Endometrial microvascular endothelial cells (primary cell): ENCODE measurements around the gene ZNF438. TPM values are rescaled to one million over a fixed set of nuclear protein-coding genes. Genes with fewer than 3 reads are reported as not detected.
"Not testable (repeated sequence)": the region's sequence is repeated elsewhere in the genome, so short reads cannot be mapped to it uniquely, and the experiment has no call there.

ENCODE experiments used
- in situ Hi-C: cut with HindIII; loops from 2 replicates; pipeline ENCODE4 v1.10.0; 2017; ENCODE audit warnings: low sequenced_read_pairs, low pct_unique_long_range_greater_than_20kb; ENCODE audit errors: inconsistent ontology term
- total RNA-seq: library from RNA; depleted of rRNA; stranded (reverse); fragments of >200 nt; gene quantifications from one replicate; pipeline ENCODE4 v1.2.3, GENCODE V29; 2015; ENCODE audit errors: inconsistent ontology term

Gene ZNF438
- total RNA-seq, 1 donor from 2014 or later, result 11.0 TPM

- in situ Hi-C loops, result no loop called here
These were observed 114.6 kb downstream of the ZNF438 start for GRCh38 chr10:30917067-30917466.

- in situ Hi-C loops, result no loop called here
These were observed 116.5 kb downstream of the ZNF438 start for GRCh38 chr10:30915146-30915545.

DNA sequence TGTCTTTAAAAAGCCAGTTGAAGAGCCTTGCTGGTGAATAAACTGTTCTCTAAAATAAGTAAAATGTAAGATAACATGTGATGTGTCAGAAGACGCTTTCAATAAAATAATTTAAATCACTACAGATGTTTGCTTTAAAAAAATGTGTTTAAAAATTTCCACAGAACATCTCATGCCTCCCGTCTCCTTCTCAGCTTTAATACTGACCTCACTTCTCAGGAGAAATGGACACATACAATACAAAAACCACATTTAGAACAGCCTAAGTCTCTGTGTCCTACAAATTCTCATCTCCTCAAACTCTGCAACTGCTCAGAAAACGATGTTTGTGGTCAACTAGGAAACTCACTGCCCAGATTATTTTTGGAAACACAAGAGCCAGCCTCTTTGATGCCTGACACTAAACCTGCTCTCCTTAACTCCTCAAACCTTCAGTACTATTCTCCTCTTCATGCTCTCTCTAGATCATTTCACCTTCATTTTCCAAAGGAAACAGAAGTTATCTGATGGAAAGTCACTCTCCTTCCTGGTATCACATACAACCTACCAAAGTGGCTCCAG, 120.3 kb downstream of the ZNF438 start:
- in situ Hi-C loops, result no loop called here

DNA sequence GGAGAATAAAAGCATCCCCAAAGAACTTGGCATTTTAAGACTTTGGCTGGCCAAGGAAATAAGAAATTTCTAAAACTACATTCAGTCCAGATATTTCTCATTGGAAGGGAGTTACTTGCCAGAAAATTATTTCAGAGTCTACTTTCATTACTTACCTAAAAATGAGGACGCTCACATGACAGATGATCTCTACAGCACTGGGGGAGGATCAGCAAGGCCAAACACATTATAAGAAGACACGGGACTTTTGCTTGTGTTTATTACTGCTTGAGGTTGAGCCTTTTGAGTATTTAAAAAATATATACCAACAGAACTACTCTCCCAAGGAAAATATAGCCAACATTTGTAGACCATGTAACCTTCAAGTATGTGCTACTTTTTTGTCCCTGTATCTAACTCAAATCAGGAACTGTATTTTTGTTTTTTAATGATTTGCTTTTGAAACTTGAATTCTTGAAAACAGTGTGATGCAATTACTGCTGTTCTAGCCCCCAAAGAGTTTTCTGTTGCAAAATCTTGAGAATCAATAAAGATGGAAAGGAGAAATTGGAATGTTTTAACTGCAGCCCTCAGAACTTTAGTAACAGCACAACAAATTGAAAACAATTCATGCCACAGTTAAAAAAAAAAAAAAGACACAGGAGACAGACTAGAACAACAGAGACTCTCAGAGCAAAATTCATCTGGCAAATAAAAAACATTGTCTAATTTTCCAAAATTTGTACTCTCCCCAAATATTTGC, 128.1 kb downstream of the ZNF438 start:
- in situ Hi-C loops, result no loop called here

DNA sequence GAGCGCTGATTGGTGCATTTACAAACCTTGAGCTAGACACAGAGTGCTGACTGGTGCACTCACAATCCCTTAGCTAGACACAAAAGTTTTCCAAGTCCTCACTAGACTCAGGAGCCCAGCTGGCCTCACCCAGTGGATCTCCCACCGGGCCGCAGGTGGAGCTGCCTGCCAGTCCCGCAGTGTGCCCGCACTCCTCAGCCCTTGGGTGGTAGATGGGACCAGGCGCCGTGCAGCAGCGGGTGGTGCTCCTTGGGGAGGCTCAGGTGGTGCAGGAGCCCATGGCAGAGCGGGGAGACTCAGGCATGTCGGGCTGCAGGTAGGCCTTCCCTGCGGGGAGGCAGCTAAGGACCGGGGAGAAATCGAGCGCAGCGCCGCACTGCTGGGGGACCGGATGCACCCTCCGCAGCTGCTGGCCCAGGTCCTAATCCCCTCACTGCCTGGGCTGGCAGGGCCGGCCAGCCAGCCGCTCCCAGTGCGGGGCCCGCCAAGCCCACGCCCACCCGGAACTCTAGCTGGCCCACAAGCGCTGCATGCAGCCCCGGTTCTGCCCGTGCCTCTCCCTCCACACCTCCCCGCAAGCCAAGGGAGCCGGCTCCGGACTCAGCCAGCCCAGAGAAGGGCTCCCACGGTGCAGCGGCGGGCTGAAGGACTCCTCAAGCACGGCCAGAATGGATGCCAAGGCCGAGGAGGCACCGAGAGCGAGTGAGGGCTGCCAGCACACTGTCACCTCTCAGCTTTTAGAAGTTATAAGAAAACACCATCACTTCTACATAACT, 128.9 kb downstream of the ZNF438 start:
- in situ Hi-C loops, result no loop called here

GRCh38 chr10:30901487-30901886, 130.2 kb downstream of the ZNF438 start:
- in situ Hi-C loops, result not testable (repeated sequence)

DNA sequence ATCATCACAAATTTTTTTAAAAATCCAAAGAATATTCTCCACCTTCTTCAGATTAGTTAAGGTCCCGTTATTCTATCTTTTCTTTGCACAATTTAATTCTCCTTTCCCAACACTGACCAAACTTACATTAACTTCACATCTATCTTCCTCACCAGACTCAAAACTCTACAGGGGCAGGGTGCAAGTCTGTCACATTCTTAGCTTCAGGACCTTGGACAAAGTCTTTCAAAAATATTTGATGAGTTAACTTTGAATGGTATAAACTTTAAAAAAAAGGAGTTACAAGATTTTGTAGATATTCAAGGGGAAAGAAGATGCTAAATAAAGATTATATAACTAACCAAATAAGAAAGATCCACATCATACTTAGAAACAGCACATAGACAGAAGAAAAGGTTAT, 132.7 kb downstream of the ZNF438 start:
- in situ Hi-C loops, result no loop called here

GRCh38 chr10:30897547-30897946, 134.1 kb downstream of the ZNF438 start:
- in situ Hi-C loops, result no loop called here

DNA sequence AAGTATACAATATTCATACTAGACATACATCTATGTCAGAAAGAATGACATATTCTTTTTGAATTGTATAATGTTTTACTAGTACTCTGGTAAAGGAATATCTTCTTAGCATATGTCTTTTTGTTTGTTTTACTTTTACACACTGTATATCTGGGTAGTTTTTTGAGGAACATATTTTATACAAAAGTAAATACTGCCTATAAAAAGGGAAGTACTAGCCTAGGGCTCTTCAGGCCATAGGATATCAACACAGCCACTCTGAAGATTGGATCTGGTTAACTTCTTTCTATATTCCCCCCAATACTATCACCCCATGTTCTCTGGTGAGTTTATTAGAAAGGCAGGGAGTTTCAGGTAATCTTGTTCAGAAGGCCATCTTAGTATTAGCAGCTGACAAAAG, 134.6 kb downstream of the ZNF438 start:
- in situ Hi-C loops, result no loop called here

- in situ Hi-C loops, result no loop called here
These were observed 137.4 kb downstream of the ZNF438 start for GRCh38 chr10:30894221-30894620.

- in situ Hi-C loops, result no loop called here
These were observed 138.5 kb downstream of the ZNF438 start for GRCh38 chr10:30893208-30893607.

DNA sequence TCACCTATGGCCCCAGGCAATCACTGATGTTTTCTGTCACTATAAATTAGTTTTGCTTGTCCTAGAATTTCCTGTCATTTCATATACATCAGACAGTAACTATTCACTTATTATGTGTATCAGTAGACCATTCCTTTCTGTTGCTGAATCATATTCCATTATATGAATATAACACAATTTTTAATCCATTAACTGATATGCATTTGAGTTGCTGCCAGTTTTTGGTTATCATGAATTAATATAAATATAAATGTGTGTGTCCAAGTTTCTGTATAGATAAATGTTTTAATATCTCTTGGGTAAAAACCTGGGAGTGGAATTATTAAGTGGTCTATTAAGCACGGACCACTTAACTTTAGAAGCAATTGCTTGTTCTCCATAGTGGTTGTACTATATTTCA, 143.8 kb downstream of the ZNF438 start:
- in situ Hi-C loops, result no loop called here

DNA sequence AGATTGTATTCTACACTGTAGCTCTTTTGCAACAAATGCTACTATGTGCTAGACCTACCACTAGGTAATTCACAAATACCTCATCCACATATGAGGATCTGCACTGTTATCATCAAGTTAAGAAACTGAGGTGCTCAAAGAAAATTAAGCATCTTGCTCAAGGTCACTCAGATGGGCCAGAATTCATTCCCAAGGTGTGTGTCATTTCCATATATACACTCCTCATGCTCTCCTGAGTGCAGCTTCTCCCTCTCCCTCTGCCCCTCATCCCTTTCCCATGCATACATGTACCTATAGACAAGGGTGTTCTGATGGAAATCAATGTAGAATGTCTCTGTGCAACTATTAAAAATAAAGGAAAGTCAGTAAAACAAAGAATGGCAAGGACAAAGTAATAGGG, 146.2 kb downstream of the ZNF438 start:
- in situ Hi-C loops, result no loop called here

DNA sequence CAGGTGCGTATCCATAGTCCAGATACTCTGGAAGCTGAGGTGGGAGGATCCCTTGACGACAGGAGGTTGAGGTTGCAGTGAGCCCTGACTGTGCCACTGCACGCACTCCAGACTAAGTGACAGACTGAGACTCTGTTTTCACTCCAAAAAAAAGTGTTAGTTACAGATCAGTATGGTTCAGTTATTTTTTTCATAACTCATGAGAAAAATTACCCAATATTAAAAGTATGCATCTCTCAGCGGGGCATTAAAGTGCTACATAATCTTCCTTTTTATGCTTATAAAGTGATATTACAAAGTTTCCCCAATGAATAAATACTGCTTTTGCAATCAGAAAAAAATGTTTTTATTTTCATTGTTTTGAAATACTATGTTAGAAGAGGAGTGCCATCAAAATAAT, 147.9 kb downstream of the ZNF438 start:
- in situ Hi-C loops, result no loop called here

DNA sequence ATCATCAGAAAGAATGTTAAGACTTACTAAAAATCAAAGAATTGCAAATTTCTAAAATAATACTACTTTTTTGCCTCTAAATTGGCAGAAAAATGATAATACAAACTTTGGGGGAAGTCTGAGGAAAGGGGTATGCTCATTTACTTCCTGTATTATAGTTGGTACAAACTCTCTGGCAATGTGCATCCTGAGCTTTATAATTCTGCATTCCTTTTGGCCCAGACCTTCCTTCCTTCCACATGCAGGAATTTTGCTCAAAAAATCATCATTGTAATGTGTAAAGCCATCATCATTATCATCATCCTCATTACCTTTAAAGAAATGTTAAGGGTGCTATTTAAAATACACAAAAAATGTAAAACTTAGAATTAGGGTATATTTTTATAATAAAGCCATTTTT, 148.5 kb downstream of the ZNF438 start:
- in situ Hi-C loops, result no loop called here

DNA sequence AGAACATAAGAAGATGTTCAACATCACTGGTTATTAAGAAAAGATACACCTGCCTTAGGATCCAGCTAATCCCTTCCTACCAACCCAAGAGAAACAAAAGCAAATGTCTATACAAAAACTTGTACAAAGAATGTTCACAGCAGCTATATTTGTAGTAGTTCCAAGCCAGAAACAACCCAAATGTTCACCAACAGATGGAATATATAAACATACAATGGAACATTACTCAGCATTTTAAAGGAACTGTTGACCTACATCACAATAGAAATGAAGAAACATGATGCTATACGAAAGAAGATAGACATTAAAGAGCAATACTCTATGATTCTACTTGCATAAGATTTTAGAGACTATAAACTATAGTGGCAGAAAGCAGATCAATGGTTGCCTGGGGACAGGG, 149.4 kb downstream of the ZNF438 start:
- in situ Hi-C loops, result no loop called here

DNA sequence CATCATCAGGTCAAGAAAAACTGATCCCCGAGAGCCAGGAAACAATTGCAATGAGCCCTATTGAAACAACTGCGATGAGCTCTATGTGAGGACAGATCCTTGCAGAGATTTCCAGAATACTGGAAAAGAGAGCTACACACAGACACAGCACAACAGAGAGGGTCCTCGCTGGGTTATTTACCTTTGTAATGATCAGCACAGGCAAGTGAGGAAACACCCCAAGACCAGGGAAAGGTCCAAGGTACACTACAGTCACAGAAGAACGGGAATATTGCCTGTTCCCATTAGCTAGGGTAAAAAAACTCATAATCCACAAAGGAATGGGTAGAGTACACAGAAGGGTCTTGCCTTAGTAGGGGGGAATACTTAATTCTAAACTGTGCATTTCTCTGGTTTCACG, 152.7 kb downstream of the ZNF438 start:
- in situ Hi-C loops, result no loop called here

DNA sequence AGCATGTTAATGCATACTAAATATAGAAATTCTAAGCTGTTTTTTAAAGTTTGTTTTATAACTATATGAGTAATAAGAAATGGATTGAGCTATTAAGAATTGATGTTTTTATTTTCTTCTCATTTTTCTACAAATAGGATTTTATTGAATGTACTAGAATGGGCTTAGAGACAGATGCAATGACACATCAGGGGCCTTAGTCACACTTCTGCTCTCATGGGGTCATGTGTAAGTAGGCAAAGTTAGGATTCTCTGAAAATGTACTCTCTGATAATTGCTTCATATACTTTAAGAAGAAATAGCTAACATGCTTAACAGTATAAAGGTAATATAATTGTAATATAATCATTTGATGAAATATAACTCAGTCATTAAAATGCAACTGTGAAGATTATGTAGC, 154.6 kb downstream of the ZNF438 start:
- in situ Hi-C loops, result no loop called here

- in situ Hi-C loops, result no loop called here
These were observed 158.3 kb downstream of the ZNF438 start for GRCh38 chr10:30873411-30873810.

DNA sequence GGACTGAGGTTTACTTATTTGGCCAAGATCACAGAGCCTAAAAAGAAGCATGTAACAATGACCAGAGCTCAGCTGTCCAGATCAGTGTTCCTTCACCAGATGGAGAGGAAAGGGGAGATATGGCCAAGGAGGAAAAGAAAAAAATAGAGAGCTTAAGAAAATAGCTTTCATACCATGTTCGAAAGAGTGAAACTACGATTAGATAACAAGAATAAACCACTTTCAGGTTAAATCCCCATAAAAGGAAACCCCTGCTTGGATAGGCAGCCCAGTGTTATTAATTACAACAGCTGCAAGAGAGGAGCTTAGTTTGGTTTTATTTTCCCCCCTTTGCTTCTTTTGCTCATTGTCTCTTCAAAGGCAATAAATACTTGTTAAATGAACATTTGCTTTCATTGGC, 160.8 kb downstream of the ZNF438 start:
- in situ Hi-C loops, result no loop called here
